HepG2 (cell line): ENCODE data around the gene CFH. TPM values are rescaled to one million over a fixed set of nuclear protein-coding genes. Genes with fewer than 3 reads are reported as not detected.

Experiments used
- ATAC-seq: fragments of 200-7000 bp; cut with Tn5 transposase; 3 replicates; pipeline ENCODE4 v1.9.1; 2020; ENCODE audit warnings: mild to moderate bottlenecking, moderate library complexity
- BruUV-seq: library from RNA; stranded (reverse); fragments of 400-500 nt; replicated peaks from 2 replicates; lab custom pipeline; 2021; lab: Mats Ljungman, UMichigan
- CTCF ChIA-PET: fragments of 300-600 bp; formaldehyde crosslinking; extraction: SDS; loops from one replicate; lab custom pipeline; 2021; ENCODE audit warnings: low total read pairs, inconsistent platforms, low intra/inter-chr PET ratio; lab: Yijun Ruan, JAX
- POLR2A ChIA-PET: fragments of 350-600 bp; sonication (Branson Sonifier 250); formaldehyde crosslinking; loops from one replicate; lab custom pipeline; 2020; ENCODE audit warnings: antibody characterized with exemption, inconsistent platforms; lab: Yijun Ruan, JAX
- DNase-seq: peaks from one replicate; pipeline ENCODE4 v3.0.0-alpha.2; 2015; ENCODE audit warnings: low spot score
- FAIRE-seq: peaks from 3 replicates; lab custom pipeline; 2011; peaks lifted over from hg19 to GRCh38; lab: Jason Lieb, UNC
- H2AFZ ChIP-seq: one replicate; pipeline ENCODE4 v1.6.1; 2011; ENCODE audit warnings: low read length, inconsistent platforms
- H3K27ac ChIP-seq: fragments of 300-600 bp; 3 replicates; pipeline ENCODE4 v1.8.0; 2011; ENCODE audit warnings: mixed run types, mild to moderate bottlenecking, mixed read lengths, low read length, inconsistent platforms; ENCODE audit not compliant: insufficient read depth; ENCODE audit errors: extremely low read length
- H3K27me3 ChIP-seq, 2 experiments: fragments of 200-600 bp in 1 of 2; 2 replicates in 1 of 2; 3 replicates in 1 of 2; pipeline versions ENCODE4 v1.6.0 to v1.8.0; 2011; ENCODE audit warnings: low read length in 2 of 2, mild to moderate bottlenecking in 2 of 2, moderate library complexity in 2 of 2, inconsistent platforms in 1 of 2; ENCODE audit not compliant: insufficient read depth in 2 of 2, control insufficient read depth in 1 of 2
- H3K36me3 ChIP-seq, 2 experiments: fragments of 200-600 bp in 1 of 2; replicated peaks in 1 of 2; 2 replicates in 1 of 2; 3 replicates in 1 of 2; pipeline versions ENCODE4 v1.5.1 to v1.8.0; 2011; ENCODE audit warnings: low read length in 2 of 2, inconsistent platforms in 1 of 2; ENCODE audit not compliant: insufficient read depth in 2 of 2, control insufficient read depth in 1 of 2
- H3K4me1 ChIP-seq: 2 replicates; pipeline ENCODE4 v1.5.1; 2012; ENCODE audit warnings: low read length, inconsistent platforms; ENCODE audit not compliant: insufficient read depth
- H3K4me2 ChIP-seq: 2 replicates; pipeline ENCODE4 v1.6.0; 2011; ENCODE audit warnings: low read depth, low read length, inconsistent platforms
- H3K4me3 ChIP-seq, 3 experiments: fragments of 200-600 bp in 1 of 3; sonication (generic), shearing (Covaris generic) in 1 of 3; replicated peaks in 1 of 3; 2 replicates each; pipeline ENCODE4 v1.5.1; 2011 to 2016; ENCODE audit warnings: low read length in 3 of 3, inconsistent platforms in 2 of 3, low read depth in 2 of 3, mild to moderate bottlenecking in 2 of 3, control low read depth in 1 of 3, mixed read lengths in 1 of 3; ENCODE audit not compliant: insufficient read depth in 1 of 3
- H3K79me2 ChIP-seq: one replicate; pipeline ENCODE4 v1.6.1; 2011; ENCODE audit warnings: low read length, inconsistent platforms; ENCODE audit not compliant: insufficient read depth
- H3K9ac ChIP-seq: 2 replicates; pipeline ENCODE4 v1.6.0; 2011; ENCODE audit warnings: mild to moderate bottlenecking, low read depth, low read length, inconsistent platforms; ENCODE audit not compliant: insufficient read depth
- H3K9me3 ChIP-seq: 2 replicates; pipeline ENCODE4 v1.5.1; 2012; ENCODE audit warnings: mild to moderate bottlenecking, low read length
- H4K20me1 ChIP-seq: 2 replicates; pipeline ENCODE4 v1.6.0; 2011; ENCODE audit warnings: inconsistent platforms, mild to moderate bottlenecking, low read length, moderate library complexity; ENCODE audit not compliant: insufficient read depth
- FOXJ3 ChIP-seq: sonication (generic); formaldehyde crosslinking; IDR thresholded peaks from 2 replicates; pipeline ENCODE4 v1.4.0; 2020; ENCODE audit warnings: missing genetic modification reagents, mild to moderate bottlenecking, borderline replicate concordance
- HINFP ChIP-seq: sonication (generic); formaldehyde crosslinking; IDR thresholded peaks from 2 replicates; pipeline ENCODE4 v1.4.0; 2020; ENCODE audit warnings: low read depth, mild to moderate bottlenecking, missing genetic modification reagents
- ZNF18 ChIP-seq: sonication (generic); formaldehyde crosslinking; IDR thresholded peaks from 2 replicates; pipeline ENCODE4 v1.8.0; 2022; ENCODE audit warnings: mild to moderate bottlenecking, missing genetic modification reagents; ENCODE audit not compliant: insufficient replicate concordance
- ZNF430 ChIP-seq: sonication (generic); formaldehyde crosslinking; IDR thresholded peaks from 2 replicates; pipeline ENCODE4 v1.9.0; 2021; ENCODE audit warnings: mild to moderate bottlenecking, missing genetic modification reagents
- ZNF451 ChIP-seq: sonication (generic); formaldehyde crosslinking; IDR thresholded peaks from 2 replicates; pipeline ENCODE4 v1.5.0; 2020; ENCODE audit warnings: mild to moderate bottlenecking, missing genetic modification reagents
- ZXDC ChIP-seq: sonication (generic); formaldehyde crosslinking; IDR thresholded peaks from 2 replicates; pipeline ENCODE4 v1.5.0; 2020; ENCODE audit warnings: mild to moderate bottlenecking, missing genetic modification reagents
- WGBS: methylation state at CpG from one replicate; pipeline ENCODE4 v1.1.6; 2017; ENCODE audit warnings: low lambda C conversion rate; 5-methylcytosine and 5-hydroxymethylcytosine counted together
- in situ Hi-C: cut with HindIII; loops from 2 replicates; pipeline ENCODE4 v1.10.0; 2017; ENCODE audit warnings: low pct_unique_long_range_greater_than_20kb; ENCODE audit not compliant: extremely low pct_ligation_motif_present
- intact Hi-C: fragments of 100-400 bp; cut with micrococcal nuclease; formaldehyde crosslinking; loops from one replicate; pipeline ENCODE4 v1.10.0; 2022; ENCODE audit not compliant: unreplicated experiment
- polyA plus RNA-seq, 8 experiments: library from polyadenylated mRNA; depleted of rRNA in 3 of 8; stranded (reverse) in 7 of 8; unstranded in 1 of 8; fragments of >200 nt; fragmentation: Illumina TruSeq in 4 of 8; extraction: Trizol in 4 of 8; gene quantifications; 2 replicates each; pipeline versions ENCODE4 v1.2.1 to v1.2.3, GENCODE V29; 2011 to 2016; ENCODE audit warnings: low read depth in 4 of 8, missing spikeins in 1 of 8, mixed read lengths in 1 of 8; ENCODE audit not compliant: insufficient read depth in 1 of 8
- total RNA-seq, 5 experiments: library from RNA; depleted of rRNA; stranded (reverse); fragments of >200 nt; fragmentation: Illumina TruSeq; extraction: Trizol; gene quantifications; 2 replicates each; pipeline ENCODE4 v1.2.3, GENCODE V29; 2016; ENCODE audit warnings: low read depth in 1 of 5
- TF ChIP-seq, protein P1 (sequence below): sonication (generic); formaldehyde crosslinking; IDR thresholded peaks from 2 replicates; pipeline ENCODE4 v1.5.1; 2020; ENCODE audit warnings: missing genetic modification reagents, mild to moderate bottlenecking, borderline replicate concordance
- TF ChIP-seq, protein P2 (sequence below): sonication (generic); formaldehyde crosslinking; IDR thresholded peaks from 2 replicates; pipeline ENCODE4 v1.5.0; 2020; ENCODE audit warnings: missing genetic modification reagents

Gene CFH
- total and polyA plus RNA-seq, 2 of the 13 experiments (the other 11 are each of a cell fraction or from before 2014, with no cell fraction given) = not detected

- intact Hi-C loops (no loop called here), in situ Hi-C loops (loop anchor here (25.0 kb wide), 2 partner anchors 328 to 628 kb away; partner anchors contain the start of gene F13B)
- Histone ChIP-seq H2AFZ (no peak overlapping the region), H3K9ac (no peak overlapping the region), H3K79me2 (no peaks in the 10 kb centered on the region), H3K36me3 (no peaks in the 10 kb centered on the region), H4K20me1 (no peaks in the 10 kb centered on the region), H3K9me3 (peaks cover 18% of the 10 kb centered on the region), H3K4me3 (no peak overlapping the region), H3K4me1 (no peaks in the 10 kb centered on the region), H3K27me3 (no peaks in the 10 kb centered on the region), H3K27ac (no peak overlapping the region), H3K4me2 (no peak overlapping the region)
- WGBS = 24% methylated on average over 2 of the region's 2 CpGs
- no peak for DNase-seq
- POLR2A ChIA-PET = no interaction called here
- ATAC-seq = no peak
- FAIRE-seq = no peak
- CTCF ChIA-PET = no interaction called here
- BruUV-seq = no TSS peak
- TF ChIP-seq ZNF451 (CRISPR knock-in tag) = no peak
- no peak for TF ChIP-seq FOXJ3 (CRISPR knock-in tag)
- TF ChIP-seq HINFP (CRISPR knock-in tag) = no peak
- TF ChIP-seq ZNF18 (CRISPR knock-in tag) = no peak
- TF ChIP-seq, protein P1, sequence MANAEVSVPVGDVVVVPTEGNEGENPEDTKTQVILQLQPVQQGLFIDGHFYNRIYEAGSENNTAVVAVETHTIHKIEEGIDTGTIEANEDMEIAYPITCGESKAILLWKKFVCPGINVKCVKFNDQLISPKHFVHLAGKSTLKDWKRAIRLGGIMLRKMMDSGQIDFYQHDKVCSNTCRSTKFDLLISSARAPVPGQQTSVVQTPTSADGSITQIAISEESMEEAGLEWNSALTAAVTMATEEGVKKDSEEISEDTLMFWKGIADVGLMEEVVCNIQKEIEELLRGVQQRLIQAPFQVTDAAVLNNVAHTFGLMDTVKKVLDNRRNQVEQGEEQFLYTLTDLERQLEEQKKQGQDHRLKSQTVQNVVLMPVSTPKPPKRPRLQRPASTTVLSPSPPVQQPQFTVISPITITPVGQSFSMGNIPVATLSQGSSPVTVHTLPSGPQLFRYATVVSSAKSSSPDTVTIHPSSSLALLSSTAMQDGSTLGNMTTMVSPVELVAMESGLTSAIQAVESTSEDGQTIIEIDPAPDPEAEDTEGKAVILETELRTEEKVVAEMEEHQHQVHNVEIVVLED (CRISPR knock-in tag) = no peak
- no peak for TF ChIP-seq ZNF430 (CRISPR knock-in tag)
- no peak for TF ChIP-seq ZXDC (CRISPR knock-in tag)
- TF ChIP-seq, protein P2, sequence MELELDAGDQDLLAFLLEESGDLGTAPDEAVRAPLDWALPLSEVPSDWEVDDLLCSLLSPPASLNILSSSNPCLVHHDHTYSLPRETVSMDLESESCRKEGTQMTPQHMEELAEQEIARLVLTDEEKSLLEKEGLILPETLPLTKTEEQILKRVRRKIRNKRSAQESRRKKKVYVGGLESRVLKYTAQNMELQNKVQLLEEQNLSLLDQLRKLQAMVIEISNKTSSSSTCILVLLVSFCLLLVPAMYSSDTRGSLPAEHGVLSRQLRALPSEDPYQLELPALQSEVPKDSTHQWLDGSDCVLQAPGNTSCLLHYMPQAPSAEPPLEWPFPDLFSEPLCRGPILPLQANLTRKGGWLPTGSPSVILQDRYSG (CRISPR knock-in tag) = no peak
Measured at GRCh38 chr1:196734460-196734859, 82.6 kb downstream of the CFH start.
